Neuronal stem cell (in vitro differentiated cells): Measurements from ENCODE around the gene SMIM43. TPM values are rescaled to one million over a fixed set of nuclear protein-coding genes. Genes with fewer than 3 reads are reported as not detected.

Source experiments
- DNase-seq: peaks from one replicate; pipeline ENCODE4 v3.0.0-alpha.2; 2013; ENCODE audit warnings: low spot score
- H2AFZ ChIP-seq: one replicate; pipeline ENCODE4 v1.6.1; 2013; ENCODE audit warnings: mild to moderate bottlenecking, low read length, inconsistent platforms
- H2AK5ac ChIP-seq: 2 replicates; pipeline ENCODE4 v1.6.1; 2013; ENCODE audit warnings: low read depth, mild to moderate bottlenecking, inconsistent platforms, low read length, moderate library complexity, mixed read lengths
- H2BK120ac ChIP-seq: 2 replicates; pipeline ENCODE4 v1.6.1; 2013; ENCODE audit warnings: low read depth, mild to moderate bottlenecking, inconsistent platforms, low read length, moderate library complexity, mixed read lengths
- H2BK12ac ChIP-seq: one replicate; pipeline ENCODE4 v1.6.1; 2013; ENCODE audit warnings: low read length, inconsistent platforms
- H2BK15ac ChIP-seq: 2 replicates; pipeline ENCODE4 v1.6.1; 2013; ENCODE audit warnings: mild to moderate bottlenecking, low read length, inconsistent platforms, mixed read lengths
- H2BK5ac ChIP-seq: one replicate; pipeline ENCODE4 v1.6.1; 2013; ENCODE audit warnings: inconsistent platforms, mild to moderate bottlenecking, low read length, moderate library complexity
- H3K14ac ChIP-seq: one replicate; pipeline ENCODE4 v1.6.1; 2013; ENCODE audit warnings: low read length, inconsistent platforms
- H3K18ac ChIP-seq: 2 replicates; pipeline ENCODE4 v1.6.1; 2013; ENCODE audit warnings: low read length, inconsistent platforms
- H3K23ac ChIP-seq: 2 replicates; pipeline ENCODE4 v1.6.1; 2013; ENCODE audit warnings: low read depth, mild to moderate bottlenecking, mixed read lengths, low read length, inconsistent platforms; ENCODE audit not compliant: poor library complexity
- H3K27ac ChIP-seq: replicated peaks from 3 replicates; pipeline ENCODE4 v1.5.1; 2013; ENCODE audit warnings: low read length, inconsistent platforms
- H3K27me3 ChIP-seq, 3 experiments: 2 replicates each; pipeline ENCODE4 v1.6.1; 2013; ENCODE audit warnings: low read length in 3 of 3, mild to moderate bottlenecking in 2 of 3, inconsistent platforms in 1 of 3, low read depth in 1 of 3, mixed read lengths in 1 of 3, moderate library complexity in 1 of 3; ENCODE audit not compliant: control insufficient read depth in 3 of 3, insufficient read depth in 3 of 3
- H3K36me3 ChIP-seq, 2 donors: replicated peaks in 1 of 2; 2 replicates each; pipeline ENCODE4 v1.6.1; 2013; ENCODE audit warnings: low read length in 2 of 2; ENCODE audit not compliant: control insufficient read depth in 2 of 2, insufficient read depth in 2 of 2
- H3K4ac ChIP-seq: 2 replicates; pipeline ENCODE4 v1.6.1; 2013; ENCODE audit warnings: inconsistent platforms, mild to moderate bottlenecking, low read length, moderate library complexity
- H3K4me1 ChIP-seq, 2 donors: 1 replicate in 1 of 2; 2 replicates in 1 of 2; pipeline ENCODE4 v1.6.1; 2013; ENCODE audit warnings: low read length in 2 of 2, low read depth in 1 of 2; ENCODE audit not compliant: control insufficient read depth in 2 of 2, insufficient read depth in 1 of 2
- H3K4me2 ChIP-seq: one replicate; pipeline ENCODE4 v1.6.1; 2013; ENCODE audit warnings: mild to moderate bottlenecking, low read length, inconsistent platforms; ENCODE audit not compliant: insufficient read depth, poor library complexity, severe bottlenecking
- H3K4me3 ChIP-seq, 2 donors: 2 replicates each; pipeline ENCODE4 v1.5.1; 2013; ENCODE audit warnings: low read length in 2 of 2, mild to moderate bottlenecking in 2 of 2, inconsistent platforms in 1 of 2, moderate library complexity in 1 of 2
- H3K79me1 ChIP-seq: one replicate; pipeline ENCODE4 v1.6.1; 2013; ENCODE audit warnings: low read depth, mild to moderate bottlenecking, inconsistent platforms, low read length, moderate library complexity
- H3K9ac ChIP-seq: one replicate; pipeline ENCODE4 v1.6.1; 2013; ENCODE audit warnings: mild to moderate bottlenecking, low read depth, low read length, inconsistent platforms; ENCODE audit not compliant: poor library complexity
- H3K9me3 ChIP-seq, 2 donors: replicated peaks in 1 of 2; 2 replicates each; pipeline versions ENCODE3 to v1.6.1; 2013; ENCODE audit warnings: low read length in 2 of 2, mild to moderate bottlenecking in 2 of 2, inconsistent platforms in 1 of 2, low read depth in 1 of 2, mixed read lengths in 1 of 2, moderate library complexity in 1 of 2; ENCODE audit not compliant: control insufficient read depth in 2 of 2, insufficient read depth in 1 of 2
- H4K8ac ChIP-seq: one replicate; pipeline ENCODE4 v1.6.1; 2013; ENCODE audit warnings: low read depth, mild to moderate bottlenecking, inconsistent platforms, low read length, moderate library complexity
- H4K91ac ChIP-seq: one replicate; pipeline ENCODE4 v1.6.1; 2013; ENCODE audit warnings: low read length, low read depth, mild to moderate bottlenecking, inconsistent platforms; ENCODE audit not compliant: poor library complexity
- WGBS, 2 donors: extraction: QIAGEN DNeasy Blood & Tissue Kit; methylation state at CpG; one replicate each; pipeline ENCODE4 v1.1.7; 2013; ENCODE audit warnings: missing lambda C conversion rate in 2 of 2, mixed read lengths in 1 of 2; ENCODE audit not compliant: insufficient read length in 2 of 2, insufficient replicate concordance in 1 of 2; ENCODE audit errors: extremely low coverage in 2 of 2; 5-methylcytosine and 5-hydroxymethylcytosine counted together
- polyA plus RNA-seq, 2 experiments: library from polyadenylated mRNA; stranded (reverse); fragments of 200-250 nt; gene quantifications; one replicate each; pipeline ENCODE4 v1.2.3, GENCODE V29; 2013

SMIM43 gene
- polyA plus RNA-seq (2013, experiment 1 of 2) = 0.06 TPM
- polyA plus RNA-seq (2013, experiment 2 of 2) = 0.11 TPM

- Histone ChIP-seq H2BK12ac (no peak within 1 kb of the TSS), H3K4me2 (peak within 1 kb of the TSS; percentile 95), H3K4me3 (peak within 1 kb of the TSS; percentile 45 to 84), H2AFZ (peak within 1 kb of the TSS; percentile 93), H3K18ac (peak within 1 kb of the TSS; percentile 91), H2BK120ac (no peak within 1 kb of the TSS), H3K23ac (peak within 1 kb of the TSS; percentile 25), H3K79me1 (no peaks in the 10 kb centered on the region), H2BK15ac (no peak within 1 kb of the TSS), H3K36me3 (no peaks in the 10 kb centered on the region), H3K27me3 (peaks cover 14 to 99% (median 32%) of the 10 kb centered on the region in 3 experiments), H3K4ac (no peak within 1 kb of the TSS), H2BK5ac (no peak within 1 kb of the TSS), H3K27ac (no peak within 1 kb of the TSS), H2AK5ac (no peak within 1 kb of the TSS), H4K8ac (no peak within 1 kb of the TSS), H3K9ac (peak within 1 kb of the TSS; percentile 80), H4K91ac (no peak within 1 kb of the TSS), H3K14ac (no peak within 1 kb of the TSS), H3K9me3 (peaks cover 0 to 5% of the 10 kb centered on the region in 2 donors), H3K4me1 (peaks cover 0 to 2% of the 10 kb centered on the region in 2 donors)
- WGBS, 2 donors = no CpG with 5 or more reads among the region's 75 CpGs
- peak; percentile 41 for DNase-seq
These were observed at the start of gene SMIM43 for GRCh38 chr4:121764702-121765367. SMIM43 (minus strand) TSS chr4:121765164; CDS start chr4:121765105, 59 bp downstream.

GRCh38 chr4:121814756-121815155 is 49.8 kb upstream of the SMIM43 start:
- Histone ChIP-seq H2BK12ac (no peak overlapping the region), H3K9me3 (no peaks in the 10 kb centered on the region), H3K4ac (no peak overlapping the region), H2BK15ac (no peak overlapping the region), H2AK5ac (no peak overlapping the region), H3K36me3 (peaks cover 15 to 100% of the 10 kb centered on the region in 2 donors), H3K9ac (no peak overlapping the region), H3K14ac (no peak overlapping the region), H3K23ac (no peak overlapping the region), H3K4me1 (no peaks in the 10 kb centered on the region), H4K91ac (no peak overlapping the region), H4K8ac (no peak overlapping the region), H3K4me3 (no peak overlapping the region), H3K79me1 (no peaks in the 10 kb centered on the region), H3K27ac (no peak overlapping the region), H2BK5ac (no peak overlapping the region), H3K27me3 (no peaks in the 10 kb centered on the region), H2AFZ (no peak overlapping the region), H3K4me2 (no peak overlapping the region), H2BK120ac (no peak overlapping the region), H3K18ac (no peak overlapping the region)
- no peak for DNase-seq
- whole genome bisulfite sequencing, 2 donors = no CpG with 5 or more reads among the region's 2 CpGs

GRCh38 chr4:121811122-121811521 is 46.2 kb upstream of the SMIM43 start:
- no peaks in the 10 kb centered on the region for H3K4me1 ChIP-seq
- H4K91ac ChIP-seq = no peak overlapping the region
- DNase-seq = no peak
- no peak overlapping the region for H3K18ac ChIP-seq
- no peaks in the 10 kb centered on the region for H3K9me3 ChIP-seq
- no peak overlapping the region for H3K27ac ChIP-seq
- H4K8ac ChIP-seq = no peak overlapping the region
- H2BK5ac ChIP-seq = no peak overlapping the region
- H3K27me3 ChIP-seq = no peaks in the 10 kb centered on the region
- H2BK120ac ChIP-seq = no peak overlapping the region
- no peak overlapping the region for H3K4me3 ChIP-seq
- H2BK12ac ChIP-seq = no peak overlapping the region
- no peak overlapping the region for H3K4me2 ChIP-seq
- no peak overlapping the region for H3K23ac ChIP-seq
- H3K79me1 ChIP-seq = no peaks in the 10 kb centered on the region
- peaks cover 3 to 99% of the 10 kb centered on the region in 2 donors for H3K36me3 ChIP-seq
- no peak overlapping the region for H3K4ac ChIP-seq
- no peak overlapping the region for H2AK5ac ChIP-seq
- no peak overlapping the region for H3K9ac ChIP-seq
- no peak overlapping the region for H3K14ac ChIP-seq
- H2AFZ ChIP-seq = no peak overlapping the region
- H2BK15ac ChIP-seq = no peak overlapping the region

GRCh38 chr4:121806411-121806810 is 41.4 kb upstream of the SMIM43 start:
- H3K23ac ChIP-seq = no peak overlapping the region
- no peak overlapping the region for H3K14ac ChIP-seq
- H2BK12ac ChIP-seq = no peak overlapping the region
- peaks cover 0 to 2% of the 10 kb centered on the region in 2 donors for H3K4me1 ChIP-seq
- H3K36me3 ChIP-seq = peaks cover 9 to 95% of the 10 kb centered on the region in 2 donors
- no peak overlapping the region for H3K4ac ChIP-seq
- no peak overlapping the region for H2BK15ac ChIP-seq
- H4K91ac ChIP-seq = no peak overlapping the region
- H2AK5ac ChIP-seq = no peak overlapping the region
- H2AFZ ChIP-seq = no peak overlapping the region
- no peak overlapping the region for H3K4me2 ChIP-seq
- H2BK5ac ChIP-seq = no peak overlapping the region
- no peaks in the 10 kb centered on the region for H3K27me3 ChIP-seq
- H3K9me3 ChIP-seq = no peaks in the 10 kb centered on the region
- H3K4me3 ChIP-seq = no peak overlapping the region
- peaks cover 1% of the 10 kb centered on the region for H3K79me1 ChIP-seq
- no CpG with 5 or more reads among the region's 4 CpGs for WGBS, 2 donors
- DNase-seq = no peak
- no peak overlapping the region for H4K8ac ChIP-seq
- H3K18ac ChIP-seq = no peak overlapping the region
- H3K27ac ChIP-seq = no peak overlapping the region
- H3K9ac ChIP-seq = no peak overlapping the region
- H2BK120ac ChIP-seq = no peak overlapping the region
